Measurements from ENCODE around the gene ANKS6. TPM values are rescaled to one million over a fixed set of nuclear protein-coding genes. Genes with fewer than 3 reads are reported as not detected.

Gene ANKS6
- total and polyA plus RNA-seq, 2 experiments from 2014 or later, result 36.9 to 59.0 TPM

DNA sequence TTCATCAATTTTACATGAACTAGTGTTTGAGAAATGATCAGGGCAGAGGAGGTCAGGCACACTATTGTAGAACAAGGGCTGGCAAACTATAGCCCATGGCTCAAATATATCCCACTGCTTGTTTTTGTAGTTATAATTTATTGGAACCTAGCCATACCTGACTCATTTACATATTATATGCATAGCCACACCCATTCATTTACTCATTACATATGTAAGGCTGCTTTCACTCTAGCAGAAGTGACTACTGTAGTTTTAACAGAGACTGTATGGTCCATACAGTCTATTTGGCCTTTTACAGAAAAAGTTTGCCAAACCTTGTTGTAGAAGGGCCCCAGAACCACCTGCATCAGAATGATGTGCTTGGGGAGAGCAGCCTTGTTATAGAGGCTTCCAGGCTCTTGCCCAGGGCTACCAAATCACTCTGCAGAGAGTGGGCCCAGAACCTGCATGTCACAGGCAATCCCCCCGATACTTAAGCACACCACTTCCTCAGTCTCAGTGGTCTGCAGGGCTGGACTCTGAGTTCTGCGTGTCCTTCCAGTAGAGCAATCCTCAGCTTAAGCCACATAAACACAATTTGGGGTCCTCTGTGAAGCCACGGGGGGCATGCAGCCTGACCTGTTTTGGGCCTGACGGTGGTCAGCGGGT lies 6.7 kb downstream of the ANKS6 start:
- no peaks in the 10 kb centered on the region for H3K9me2 ChIP-seq (ENCODE audit: insufficient read depth)
- H3K36me3 ChIP-seq (ENCODE audit: insufficient read depth), result peaks cover 14% of the 10 kb centered on the region; the same call in 1 of the 2 replicates
- ATAC-seq, result no peak
- Mint-ChIP-seq H3K27me3 (ENCODE audit: insufficient read depth, low read depth, poor library complexity) (peaks cover 4% of the 10 kb centered on the region), H3K4me3 (no peak overlapping the region), H3K9me3 (no peaks in the 10 kb centered on the region; the same call in 2 of the 3 replicates), H3K27ac (no peak overlapping the region), H3K36me3 (ENCODE audit: low read depth) (peaks cover 37% of the 10 kb centered on the region), H3K4me1 (peaks cover 28% of the 10 kb centered on the region)
- no peaks in the 10 kb centered on the region for H3K27me3 ChIP-seq (ENCODE audit: insufficient read depth)
- H2AFZ ChIP-seq, result no peak overlapping the region
- H3F3A ChIP-seq (replicated peaks; ENCODE audit: low read depth), result peaks cover 5% of the 10 kb centered on the region; the same call in 1 of the 2 replicates
- H3K4me2 ChIP-seq, result no peak overlapping the region
- no peak overlapping the region for H3K27ac ChIP-seq (ENCODE audit: low read depth)
- no peak for DNase-seq (ENCODE audit: low spot score)
- TF ChIP-seq ZNF114 (CRISPR knock-in tag; IDR thresholded peaks at IDR 0.05) (no peak), CREB1 (CRISPR knock-in tag; IDR thresholded peaks at IDR 0.05; ENCODE audit: low read depth) (no peak), REST (IDR thresholded peaks at IDR 0.05; ENCODE audit: unreplicated experiment) (no peak), POLR2AphosphoS5 (IDR thresholded peaks at IDR 0.05; ENCODE audit: low read depth) (no peak), EZH2phosphoT487 (IDR thresholded peaks at IDR 0.05; ENCODE audit: unreplicated experiment) (no peak)
- TF ChIP-seq, protein P1, sequence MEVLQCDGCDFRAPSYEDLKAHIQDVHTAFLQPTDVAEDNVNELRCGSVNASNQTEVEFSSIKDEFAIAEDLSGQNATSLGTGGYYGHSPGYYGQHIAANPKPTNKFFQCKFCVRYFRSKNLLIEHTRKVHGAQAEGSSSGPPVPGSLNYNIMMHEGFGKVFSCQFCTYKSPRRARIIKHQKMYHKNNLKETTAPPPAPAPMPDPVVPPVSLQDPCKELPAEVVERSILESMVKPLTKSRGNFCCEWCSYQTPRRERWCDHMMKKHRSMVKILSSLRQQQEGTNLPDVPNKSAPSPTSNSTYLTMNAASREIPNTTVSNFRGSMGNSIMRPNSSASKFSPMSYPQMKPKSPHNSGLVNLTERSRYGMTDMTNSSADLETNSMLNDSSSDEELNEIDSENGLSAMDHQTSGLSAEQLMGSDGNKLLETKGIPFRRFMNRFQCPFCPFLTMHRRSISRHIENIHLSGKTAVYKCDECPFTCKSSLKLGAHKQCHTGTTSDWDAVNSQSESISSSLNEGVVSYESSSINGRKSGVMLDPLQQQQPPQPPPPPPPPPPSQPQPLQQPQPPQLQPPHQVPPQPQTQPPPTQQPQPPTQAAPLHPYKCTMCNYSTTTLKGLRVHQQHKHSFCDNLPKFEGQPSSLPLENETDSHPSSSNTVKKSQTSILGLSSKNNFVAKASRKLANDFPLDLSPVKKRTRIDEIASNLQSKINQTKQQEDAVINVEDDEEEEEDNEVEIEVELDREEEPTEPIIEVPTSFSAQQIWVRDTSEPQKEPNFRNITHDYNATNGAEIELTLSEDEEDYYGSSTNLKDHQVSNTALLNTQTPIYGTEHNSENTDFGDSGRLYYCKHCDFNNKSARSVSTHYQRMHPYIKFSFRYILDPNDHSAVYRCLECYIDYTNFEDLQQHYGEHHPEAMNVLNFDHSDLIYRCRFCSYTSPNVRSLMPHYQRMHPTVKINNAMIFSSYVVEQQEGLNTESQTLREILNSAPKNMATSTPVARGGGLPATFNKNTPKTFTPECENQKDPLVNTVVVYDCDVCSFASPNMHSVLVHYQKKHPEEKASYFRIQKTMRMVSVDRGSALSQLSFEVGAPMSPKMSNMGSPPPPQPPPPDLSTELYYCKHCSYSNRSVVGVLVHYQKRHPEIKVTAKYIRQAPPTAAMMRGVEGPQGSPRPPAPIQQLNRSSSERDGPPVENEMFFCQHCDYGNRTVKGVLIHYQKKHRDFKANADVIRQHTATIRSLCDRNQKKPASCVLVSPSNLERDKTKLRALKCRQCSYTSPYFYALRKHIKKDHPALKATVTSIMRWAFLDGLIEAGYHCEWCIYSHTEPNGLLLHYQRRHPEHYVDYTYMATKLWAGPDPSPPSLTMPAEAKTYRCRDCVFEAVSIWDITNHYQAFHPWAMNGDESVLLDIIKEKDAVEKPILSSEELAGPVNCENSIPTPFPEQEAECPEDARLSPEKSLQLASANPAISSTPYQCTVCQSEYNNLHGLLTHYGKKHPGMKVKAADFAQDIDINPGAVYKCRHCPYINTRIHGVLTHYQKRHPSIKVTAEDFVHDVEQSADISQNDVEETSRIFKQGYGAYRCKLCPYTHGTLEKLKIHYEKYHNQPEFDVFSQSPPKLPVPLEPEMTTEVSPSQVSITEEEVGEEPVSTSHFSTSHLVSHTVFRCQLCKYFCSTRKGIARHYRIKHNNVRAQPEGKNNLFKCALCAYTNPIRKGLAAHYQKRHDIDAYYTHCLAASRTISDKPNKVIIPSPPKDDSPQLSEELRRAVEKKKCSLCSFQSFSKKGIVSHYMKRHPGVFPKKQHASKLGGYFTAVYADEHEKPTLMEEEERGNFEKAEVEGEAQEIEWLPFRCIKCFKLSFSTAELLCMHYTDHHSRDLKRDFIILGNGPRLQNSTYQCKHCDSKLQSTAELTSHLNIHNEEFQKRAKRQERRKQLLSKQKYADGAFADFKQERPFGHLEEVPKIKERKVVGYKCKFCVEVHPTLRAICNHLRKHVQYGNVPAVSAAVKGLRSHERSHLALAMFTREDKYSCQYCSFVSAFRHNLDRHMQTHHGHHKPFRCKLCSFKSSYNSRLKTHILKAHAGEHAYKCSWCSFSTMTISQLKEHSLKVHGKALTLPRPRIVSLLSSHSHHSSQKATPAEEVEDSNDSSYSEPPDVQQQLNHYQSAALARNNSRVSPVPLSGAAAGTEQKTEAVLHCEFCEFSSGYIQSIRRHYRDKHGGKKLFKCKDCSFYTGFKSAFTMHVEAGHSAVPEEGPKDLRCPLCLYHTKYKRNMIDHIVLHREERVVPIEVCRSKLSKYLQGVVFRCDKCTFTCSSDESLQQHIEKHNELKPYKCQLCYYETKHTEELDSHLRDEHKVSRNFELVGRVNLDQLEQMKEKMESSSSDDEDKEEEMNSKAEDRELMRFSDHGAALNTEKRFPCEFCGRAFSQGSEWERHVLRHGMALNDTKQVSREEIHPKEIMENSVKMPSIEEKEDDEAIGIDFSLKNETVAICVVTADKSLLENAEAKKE (CRISPR knock-in tag; IDR thresholded peaks at IDR 0.05), result no peak
- no peak overlapping the region for H3K4me3 ChIP-seq
- H3K4me1 ChIP-seq (ENCODE audit: insufficient read depth), result peaks cover 19% of the 10 kb centered on the region; the same call in 1 of the 2 replicates
- peaks cover 26% of the 10 kb centered on the region for H4K20me1 ChIP-seq (replicated peaks; ENCODE audit: insufficient read depth)
- peaks cover 27% of the 10 kb centered on the region for H3K79me2 ChIP-seq (replicated peaks; ENCODE audit: insufficient read depth)
